Measurements from ENCODE around the gene EDRF1.

DNA sequence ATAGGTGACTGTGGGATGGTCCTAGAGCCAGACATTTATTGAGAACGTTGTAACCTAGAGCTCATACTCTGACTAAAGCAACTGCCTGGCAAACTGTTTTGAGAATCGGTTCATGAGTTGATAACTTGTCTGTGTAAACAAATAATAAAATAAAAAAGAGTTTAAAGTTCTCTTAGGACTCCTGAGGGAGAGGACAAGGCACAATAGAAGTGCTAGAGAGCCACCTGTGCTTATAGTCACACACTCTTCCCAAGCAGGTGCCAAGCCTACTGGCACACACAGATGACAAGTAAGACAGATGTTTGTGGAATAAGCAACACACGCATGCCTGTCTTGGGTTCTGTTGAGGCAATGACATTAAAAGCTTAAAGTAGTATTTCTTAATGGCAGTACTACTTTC is 7.9 kb downstream of the EDRF1 start:
- no peak for TF ChIP-seq CTCF (IDR thresholded peaks at IDR 0.05)
- no peak for TF ChIP-seq RELA (CRISPR knock-in tag; IDR thresholded peaks at IDR 0.05; ENCODE audit: borderline replicate concordance)
- no peak for TF ChIP-seq ZBTB21 (CRISPR knock-in tag; IDR thresholded peaks at IDR 0.05; ENCODE audit: borderline replicate concordance)
- no peak for TF ChIP-seq ETV6 (CRISPR knock-in tag; IDR thresholded peaks at IDR 0.05)
- no peak for TF ChIP-seq ZNF232 (CRISPR knock-in tag; IDR thresholded peaks at IDR 0.05)
- no peak for TF ChIP-seq CREM (CRISPR knock-in tag; IDR thresholded peaks at IDR 0.05)
- TF ChIP-seq, protein P1, sequence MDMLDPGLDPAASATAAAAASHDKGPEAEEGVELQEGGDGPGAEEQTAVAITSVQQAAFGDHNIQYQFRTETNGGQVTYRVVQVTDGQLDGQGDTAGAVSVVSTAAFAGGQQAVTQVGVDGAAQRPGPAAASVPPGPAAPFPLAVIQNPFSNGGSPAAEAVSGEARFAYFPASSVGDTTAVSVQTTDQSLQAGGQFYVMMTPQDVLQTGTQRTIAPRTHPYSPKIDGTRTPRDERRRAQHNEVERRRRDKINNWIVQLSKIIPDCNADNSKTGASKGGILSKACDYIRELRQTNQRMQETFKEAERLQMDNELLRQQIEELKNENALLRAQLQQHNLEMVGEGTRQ (CRISPR knock-in tag; IDR thresholded peaks at IDR 0.05), result no peak
